GM21576 (cell line): ENCODE measurements around the gene DNAJC3.

ENCODE experiments used
- ATAC-seq: cut with Tn5 transposase; IDR thresholded peaks from one replicate; pipeline ENCODE4 v1.9.1; 2021; ENCODE audit warnings: mild to moderate bottlenecking, moderate library complexity; ENCODE audit not compliant: unreplicated experiment

The DNAJC3 gene

GRCh38 chr13:95833719-95834118, 156.8 kb downstream of the DNAJC3 start:
- ATAC-seq: no peak

GRCh38 chr13:95834134-95834765, 157.3 kb downstream of the DNAJC3 start:
- ATAC-seq: peak; percentile 95

- no peak for ATAC-seq
Observed at GRCh38 chr13:95841894-95842293, 165.0 kb downstream of the DNAJC3 start.

DNA sequence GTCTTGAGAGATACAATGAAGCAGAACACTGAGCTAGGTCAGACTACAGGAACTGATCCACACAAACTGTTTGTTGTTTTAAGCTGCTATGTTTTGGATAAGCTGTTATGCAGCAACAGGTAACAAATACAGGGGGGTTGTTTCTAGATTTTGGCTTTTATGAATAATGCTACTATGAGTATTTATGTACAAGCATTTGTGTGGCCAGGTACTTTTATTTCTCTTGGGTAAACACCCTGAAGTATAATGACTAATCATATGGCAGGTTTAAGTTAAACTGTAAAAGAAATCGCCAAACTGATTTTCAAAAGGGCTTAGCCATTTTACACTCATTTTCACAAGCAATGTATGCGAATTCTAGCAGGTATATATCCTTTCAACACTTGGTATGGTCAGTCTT, 166.0 kb downstream of the DNAJC3 start:
- ATAC-seq: no peak
